ENCODE measurements around the gene CHD8. TPM values are rescaled to one million over a fixed set of nuclear protein-coding genes. Genes with fewer than 3 reads are reported as not detected.

CHD8 gene
- total and polyA plus RNA-seq, 2 of the 13 experiments (the other 11 are each of a cell fraction or from before 2014, with no cell fraction given), result 35.1 to 79.6 TPM

- TF ChIP-seq ZBTB26 (CRISPR knock-in tag; IDR thresholded peaks at IDR 0.05; ENCODE audit: borderline replicate concordance), result no peak
- TF ChIP-seq ZNF572 (CRISPR knock-in tag; IDR thresholded peaks at IDR 0.05), result no peak
- no peak for TF ChIP-seq ZNF275 (CRISPR knock-in tag; IDR thresholded peaks at IDR 0.05; ENCODE audit: borderline replicate concordance)
- no peak; the same call in 1 of the 2 replicates for TF ChIP-seq FOXO1 (CRISPR knock-in tag; IDR thresholded peaks at IDR 0.05)
- no peak for TF ChIP-seq PLSCR1 (CRISPR knock-in tag; IDR thresholded peaks at IDR 0.05; ENCODE audit: borderline replicate concordance)
- TF ChIP-seq LCORL (IDR thresholded peaks at IDR 0.05), result peak; percentile 79; the same call in 1 of the 2 replicates
- TF ChIP-seq LCORL (CRISPR knock-in tag; IDR thresholded peaks at IDR 0.05), result no peak; the same call in none of the 2 replicates
- peak; percentile 98 for TF ChIP-seq PHF20 (CRISPR knock-in tag; IDR thresholded peaks at IDR 0.05)
- TF ChIP-seq TGIF2 (CRISPR knock-in tag; IDR thresholded peaks at IDR 0.05), result peak; percentile 71; the same call in 1 of the 2 replicates
- peak; percentile 91 for TF ChIP-seq ARID4A (CRISPR knock-in tag; IDR thresholded peaks at IDR 0.05; ENCODE audit: borderline replicate concordance)
- peak; percentile 57 for TF ChIP-seq ARID5B (CRISPR knock-in tag; IDR thresholded peaks at IDR 0.05)
- peak; percentile 78 for TF ChIP-seq ZNF792 (CRISPR knock-in tag; IDR thresholded peaks at IDR 0.05)
- TF ChIP-seq TARDBP (CRISPR knock-in tag; IDR thresholded peaks at IDR 0.05), result peak; percentile 85
- TF ChIP-seq RFX3 (CRISPR knock-in tag; IDR thresholded peaks at IDR 0.05), result no peak
- TF ChIP-seq PREB (CRISPR knock-in tag; IDR thresholded peaks at IDR 0.05), result no peak
- peak; percentile 49 for TF ChIP-seq ZNF883 (CRISPR knock-in tag; IDR thresholded peaks at IDR 0.05; ENCODE audit: not compliant biosample characterization)
- peak; percentile 82 for TF ChIP-seq MIXL1 (CRISPR knock-in tag; IDR thresholded peaks at IDR 0.05)
- peak; percentile 50; the same call in 1 of the 2 replicates for TF ChIP-seq FOXK2 (IDR thresholded peaks at IDR 0.05)
Observed at GRCh38 chr14:21383848-21384493, 72.0 kb downstream of the CHD8 start, which contains the start of gene SUPT16H (continued).
